Activated naive CD4-positive, alpha-beta T cell (primary cell): Measurements from ENCODE around the gene PLCL1.
A peak's percentile ranks its signal among the peaks of the same experiment; 100 is the strongest.

ENCODE experiments used
- DNase-seq, 4 experiments: peaks; one replicate each; lab custom pipeline; 2025; lab: John Stamatoyannopoulos, UW

PLCL1 gene

GRCh38 chr2:198116756-198117155 lies 312.4 kb downstream of the PLCL1 start:
- DNase-seq, result no peak

DNA sequence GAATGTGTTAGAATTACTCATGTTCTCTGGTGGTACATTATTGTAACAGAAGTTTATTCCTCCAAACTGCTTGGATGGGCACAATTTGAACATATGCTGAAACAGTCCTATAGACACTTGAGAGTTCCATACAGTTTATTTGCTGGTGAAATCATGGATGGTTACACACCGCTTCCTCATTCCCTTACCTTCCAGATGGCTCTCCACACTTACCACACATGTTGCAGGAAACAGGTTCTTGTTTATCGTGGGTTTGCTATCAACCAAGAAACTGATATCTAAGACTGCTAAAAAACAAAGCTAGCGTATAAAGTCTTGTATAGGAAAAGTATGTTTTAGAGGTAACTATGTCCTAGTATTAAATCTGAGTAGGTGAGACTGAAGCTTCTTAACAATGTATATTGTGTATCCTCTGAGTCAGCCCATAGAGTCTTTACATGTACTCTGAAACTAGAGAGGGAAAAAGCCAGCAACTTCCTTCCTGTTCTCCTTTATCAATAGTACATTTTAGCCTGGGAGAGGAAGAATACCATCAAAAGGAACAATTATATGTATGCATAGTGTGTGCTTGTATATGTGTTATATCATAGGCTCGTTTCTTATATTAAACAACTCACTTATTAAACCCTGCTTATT lies 313.1 kb downstream of the PLCL1 start:
- DNase-seq, result no peak

- peak in 3 of 4 experiments; percentile 1 to 13 (median 3) for DNase-seq
Measured at GRCh38 chr2:198127627-198128026, 323.2 kb downstream of the PLCL1 start.

GRCh38 chr2:198129609-198130008 lies 325.2 kb downstream of the PLCL1 start:
- DNase-seq, result no peak

- no peak for DNase-seq
Measured at GRCh38 chr2:198134293-198134955, 330.0 kb downstream of the PLCL1 start.

GRCh38 chr2:198135481-198135934 lies 331.1 kb downstream of the PLCL1 start:
- no peak for DNase-seq

DNA sequence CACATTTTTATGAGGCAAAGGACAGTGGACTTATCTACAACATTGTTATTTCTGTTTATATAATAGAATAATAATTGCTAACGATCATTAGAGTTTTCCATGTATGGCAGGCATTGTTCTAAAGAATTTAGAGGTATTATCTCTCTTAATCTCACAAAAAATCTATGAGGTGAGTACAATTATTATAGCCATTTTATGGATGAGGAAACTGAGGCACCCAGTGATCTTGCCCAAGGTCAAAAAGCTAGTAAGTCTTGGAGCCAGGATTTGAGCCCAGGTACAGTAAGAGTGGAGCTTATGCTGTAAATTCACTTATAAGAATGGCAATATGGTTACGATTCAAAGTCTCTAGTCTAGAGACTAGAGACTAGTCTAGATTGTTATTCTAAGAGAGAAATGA lies 331.7 kb downstream of the PLCL1 start:
- DNase-seq, result no peak

DNA sequence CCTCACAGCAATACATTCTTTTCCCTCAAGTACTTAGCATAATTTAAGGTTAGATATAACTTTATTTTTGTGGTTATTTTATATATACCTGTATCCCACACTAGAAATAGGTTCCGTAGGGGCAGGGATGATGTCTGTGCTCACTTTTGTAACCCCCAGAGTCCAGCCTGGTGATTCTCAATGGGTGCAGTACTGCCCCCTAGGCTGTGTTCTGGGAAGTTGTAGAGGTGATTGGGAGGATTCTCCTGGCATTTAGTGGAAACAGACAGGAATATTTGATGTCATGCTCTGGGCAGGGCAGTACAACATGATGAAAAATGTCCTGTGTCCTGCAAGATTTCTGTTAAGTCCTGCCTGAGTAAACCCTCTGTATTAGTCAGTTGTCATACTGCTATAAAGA lies 333.3 kb downstream of the PLCL1 start:
- no peak for DNase-seq

DNA sequence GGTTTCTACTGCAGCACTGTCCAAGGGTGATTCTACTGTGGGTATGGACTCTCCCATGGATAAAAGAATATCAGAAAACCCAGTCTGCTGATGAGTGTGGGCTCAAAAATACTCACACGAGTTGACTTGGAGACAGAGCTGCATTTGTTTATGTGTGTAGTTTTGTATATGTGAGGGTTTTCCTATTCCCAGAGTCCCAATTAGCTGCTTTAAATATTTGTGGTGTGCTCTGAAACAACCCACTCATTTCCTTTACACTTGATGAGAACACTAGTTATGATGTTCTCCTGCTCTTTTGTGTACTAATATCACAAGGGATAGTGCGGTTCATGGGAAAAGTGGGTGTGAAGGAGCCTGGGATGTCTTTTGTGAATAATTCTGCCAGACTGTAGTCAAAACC lies 337.3 kb downstream of the PLCL1 start:
- no peak for DNase-seq

DNA sequence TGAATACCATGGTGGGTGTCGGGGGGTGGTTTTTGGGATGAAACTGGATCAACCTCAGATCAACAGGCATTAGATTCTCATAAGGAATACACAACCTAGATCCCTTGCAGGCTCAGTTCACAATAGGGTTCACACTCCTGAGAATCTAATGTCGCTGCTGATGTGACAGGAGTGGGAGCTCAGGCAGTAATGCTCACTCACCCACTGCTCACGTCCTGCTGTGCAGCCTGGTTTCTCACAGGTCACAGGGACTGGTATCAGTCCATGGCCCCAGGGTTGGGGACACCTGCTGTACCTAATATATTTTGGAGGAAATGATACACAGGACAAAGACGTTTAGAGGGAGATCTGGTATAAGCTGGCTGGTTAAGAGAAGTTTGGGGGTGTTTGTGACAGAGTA lies 338.8 kb downstream of the PLCL1 start:
- DNase-seq, result no peak

GRCh38 chr2:198143793-198144192 lies 339.4 kb downstream of the PLCL1 start:
- no peak for DNase-seq

DNA sequence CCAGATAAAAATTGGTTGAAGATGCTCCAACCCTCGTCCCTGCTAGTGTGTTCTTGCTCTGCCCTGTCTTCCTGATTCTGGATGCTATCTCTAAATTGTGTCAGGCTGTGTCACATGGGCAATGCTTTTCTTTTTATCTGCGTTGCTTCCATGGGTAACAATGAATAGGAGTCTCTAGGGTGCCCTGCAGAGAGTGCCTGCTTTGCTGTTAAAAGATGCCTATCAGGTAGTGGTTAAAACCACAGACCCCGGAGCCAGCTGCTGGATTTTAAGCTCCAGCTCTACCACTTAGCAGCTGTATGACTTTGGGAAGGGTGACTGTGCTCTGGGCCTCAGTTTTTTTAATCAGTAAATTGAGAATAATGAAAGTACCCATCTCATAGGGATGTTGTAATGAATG lies 340.3 kb downstream of the PLCL1 start:
- no peak for DNase-seq

GRCh38 chr2:198146346-198146940 lies 342.1 kb downstream of the PLCL1 start:
- no peak for DNase-seq

DNA sequence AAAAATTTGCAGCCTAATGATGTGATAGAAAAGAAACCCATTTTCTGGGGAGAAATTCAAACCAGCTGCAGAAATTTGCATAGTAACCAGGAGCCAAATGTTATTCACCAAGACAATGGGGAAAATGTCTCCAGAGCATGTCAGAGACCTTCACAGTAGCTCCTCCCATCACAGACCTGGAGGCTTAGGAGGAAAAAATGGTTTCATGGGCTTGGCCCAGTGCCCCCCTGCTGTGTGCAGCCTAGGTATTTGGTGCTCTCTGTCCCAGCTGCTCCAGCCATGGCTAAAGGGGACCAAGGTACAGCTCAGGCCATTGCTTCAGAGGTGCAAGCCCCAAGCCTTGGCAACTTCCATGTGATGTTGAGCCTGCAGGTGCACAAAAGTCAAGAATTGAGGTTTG lies 352.9 kb downstream of the PLCL1 start:
- DNase-seq, result no peak

GRCh38 chr2:198161151-198161550 lies 356.8 kb downstream of the PLCL1 start:
- DNase-seq, result no peak

GRCh38 chr2:198162276-198162675 lies 357.9 kb downstream of the PLCL1 start:
- no peak for DNase-seq

GRCh38 chr2:198164843-198165242 lies 360.4 kb downstream of the PLCL1 start:
- DNase-seq, result no peak

DNA sequence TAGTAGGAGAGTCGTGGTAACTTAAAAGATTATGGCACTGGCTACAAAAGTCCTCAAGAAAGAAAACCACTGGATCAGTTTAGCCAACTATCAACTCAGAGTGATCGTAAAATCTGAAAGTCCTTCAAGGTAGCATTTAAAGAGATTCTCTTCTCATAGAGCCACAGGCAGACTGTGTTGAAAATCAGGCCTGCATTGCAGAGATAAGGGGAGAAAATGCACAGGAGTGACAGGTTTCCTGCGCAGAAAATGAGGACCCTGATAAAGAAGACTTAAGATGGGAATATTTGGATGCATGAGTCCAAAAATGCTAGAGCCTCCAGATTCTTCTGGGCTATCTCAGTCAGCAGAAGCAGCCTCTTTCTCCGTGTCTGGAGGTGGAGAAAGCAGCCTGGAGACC lies 360.9 kb downstream of the PLCL1 start:
- DNase-seq, result no peak

DNA sequence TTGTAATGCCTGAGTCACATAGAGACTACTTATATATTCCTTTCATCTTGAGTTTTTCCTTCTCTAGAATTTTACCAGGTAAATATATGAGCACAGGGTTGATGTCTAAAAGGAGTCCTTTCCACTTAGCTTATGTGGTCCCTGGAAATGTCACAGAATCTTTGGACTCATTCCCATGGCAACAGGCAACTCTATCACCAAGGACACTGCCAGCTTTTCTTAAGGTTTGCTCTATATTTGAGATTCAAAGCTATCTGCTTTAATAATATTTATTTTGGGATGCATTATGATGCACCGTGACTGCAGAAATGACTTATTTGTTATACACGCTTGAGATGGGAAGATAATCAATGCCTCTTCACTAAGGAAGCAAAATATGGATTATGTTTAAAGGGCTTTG lies 363.0 kb downstream of the PLCL1 start:
- no peak for DNase-seq

- DNase-seq, result no peak
Measured at GRCh38 chr2:198168651-198169050, 364.3 kb downstream of the PLCL1 start.

DNA sequence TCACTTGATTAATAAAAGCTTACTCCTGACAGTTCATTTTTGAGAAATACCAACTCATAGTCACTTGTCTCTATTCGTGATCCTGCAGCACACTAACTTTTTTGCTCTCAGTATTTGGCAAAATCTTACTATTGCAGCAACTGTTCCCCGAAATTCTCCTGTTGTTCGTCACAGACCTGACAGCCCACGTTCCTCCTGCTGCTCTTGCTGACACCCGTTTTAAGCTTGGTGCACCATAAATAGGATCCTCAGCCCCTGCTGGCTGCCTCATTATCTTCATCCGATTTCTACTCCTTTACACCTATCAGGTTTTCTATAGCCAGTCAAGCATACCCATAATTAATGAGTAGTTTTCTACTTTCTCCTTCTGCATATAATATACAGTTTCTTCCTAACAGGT lies 368.8 kb downstream of the PLCL1 start:
- DNase-seq, result no peak

GRCh38 chr2:198173864-198174263 lies 369.5 kb downstream of the PLCL1 start:
- DNase-seq, result no peak

DNA sequence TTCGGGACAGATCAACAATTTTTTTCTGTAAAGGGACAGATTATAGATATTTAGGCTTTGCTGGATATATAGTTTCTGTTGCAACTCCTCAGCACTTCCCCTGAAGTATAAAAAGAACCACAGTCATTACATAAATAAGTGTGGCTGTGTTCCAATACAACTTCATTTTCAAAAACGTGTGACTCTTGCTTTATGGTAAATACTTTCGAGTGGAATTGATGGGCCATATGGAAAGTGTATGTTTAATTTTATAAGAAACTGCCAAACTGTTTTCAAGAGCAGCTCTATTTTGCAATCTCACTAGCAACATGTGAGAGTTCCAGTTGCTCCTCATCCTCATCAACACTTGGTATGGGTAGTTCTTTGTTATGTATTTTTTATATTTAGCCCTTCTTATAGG lies 370.9 kb downstream of the PLCL1 start:
- no peak for DNase-seq

DNA sequence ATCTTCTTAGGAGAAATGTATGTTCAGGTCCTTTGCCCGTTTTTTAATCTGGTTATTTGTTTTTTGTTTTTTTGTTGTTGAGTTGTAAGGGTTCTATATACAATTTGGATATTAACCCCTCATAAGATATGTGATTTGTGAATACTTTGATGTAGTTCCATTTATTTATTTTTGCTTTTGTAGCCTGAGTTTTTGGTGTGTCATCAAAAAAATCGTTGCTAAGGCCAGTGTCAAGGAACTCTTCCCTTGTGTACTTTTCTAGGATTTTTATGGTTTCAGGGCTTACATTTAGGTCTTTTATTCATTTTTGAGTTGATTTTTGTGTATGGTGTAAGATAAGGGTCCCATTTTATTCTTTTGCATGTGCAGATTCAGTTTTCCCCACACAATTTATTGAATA lies 372.6 kb downstream of the PLCL1 start:
- no peak for DNase-seq
